ENCODE measurements around the gene DDX47. TPM values are rescaled to one million over a fixed set of nuclear protein-coding genes. Genes with fewer than 3 reads are reported as not detected.
A peak's percentile ranks its signal among the peaks of the same experiment; 100 is the strongest.

Gene DDX47
- total and polyA plus RNA-seq, 2 of the 13 experiments (the other 11 are each of a cell fraction or from before 2014, with no cell fraction given): 48.5 to 78.7 TPM

DNA sequence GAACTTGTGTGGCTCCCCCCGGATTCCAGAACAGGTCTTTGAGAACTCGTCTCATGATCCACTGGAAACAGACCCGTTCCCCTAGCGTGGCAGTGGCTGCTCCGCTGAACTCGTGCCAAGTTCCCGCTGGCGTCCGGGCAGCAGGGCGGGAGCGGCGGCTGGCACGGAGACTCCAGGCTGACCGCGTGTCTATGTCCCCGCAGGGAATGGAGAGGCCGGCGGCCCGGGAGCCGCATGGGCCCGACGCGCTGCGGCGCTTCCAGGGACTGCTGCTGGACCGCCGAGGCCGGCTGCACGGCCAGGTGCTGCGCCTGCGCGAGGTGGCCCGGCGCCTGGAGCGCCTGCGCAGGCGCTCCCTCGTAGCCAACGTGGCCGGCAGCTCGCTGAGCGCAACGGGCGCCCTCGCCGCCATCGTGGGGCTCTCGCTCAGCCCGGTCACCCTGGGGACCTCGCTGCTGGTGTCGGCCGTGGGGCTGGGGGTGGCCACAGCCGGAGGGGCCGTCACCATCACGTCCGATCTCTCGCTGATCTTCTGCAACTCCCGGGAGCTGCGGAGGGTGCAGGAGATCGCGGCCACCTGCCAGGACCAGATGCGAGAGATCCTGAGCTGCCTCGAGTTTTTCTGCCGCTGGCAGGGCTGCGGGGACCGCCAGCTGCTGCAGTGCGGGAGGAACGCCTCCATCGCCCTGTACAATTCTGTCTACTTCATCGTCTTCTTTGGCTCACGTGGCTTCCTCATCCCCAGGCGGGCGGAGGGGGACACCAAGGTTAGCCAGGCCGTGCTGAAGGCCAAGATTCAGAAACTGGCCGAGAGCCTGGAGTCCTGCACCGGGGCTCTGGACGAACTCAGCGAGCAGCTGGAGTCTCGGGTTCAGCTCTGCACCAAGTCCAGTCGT lies 26.2 kb upstream of the DDX47 start (continued):
- TF ChIP-seq, protein P1, sequence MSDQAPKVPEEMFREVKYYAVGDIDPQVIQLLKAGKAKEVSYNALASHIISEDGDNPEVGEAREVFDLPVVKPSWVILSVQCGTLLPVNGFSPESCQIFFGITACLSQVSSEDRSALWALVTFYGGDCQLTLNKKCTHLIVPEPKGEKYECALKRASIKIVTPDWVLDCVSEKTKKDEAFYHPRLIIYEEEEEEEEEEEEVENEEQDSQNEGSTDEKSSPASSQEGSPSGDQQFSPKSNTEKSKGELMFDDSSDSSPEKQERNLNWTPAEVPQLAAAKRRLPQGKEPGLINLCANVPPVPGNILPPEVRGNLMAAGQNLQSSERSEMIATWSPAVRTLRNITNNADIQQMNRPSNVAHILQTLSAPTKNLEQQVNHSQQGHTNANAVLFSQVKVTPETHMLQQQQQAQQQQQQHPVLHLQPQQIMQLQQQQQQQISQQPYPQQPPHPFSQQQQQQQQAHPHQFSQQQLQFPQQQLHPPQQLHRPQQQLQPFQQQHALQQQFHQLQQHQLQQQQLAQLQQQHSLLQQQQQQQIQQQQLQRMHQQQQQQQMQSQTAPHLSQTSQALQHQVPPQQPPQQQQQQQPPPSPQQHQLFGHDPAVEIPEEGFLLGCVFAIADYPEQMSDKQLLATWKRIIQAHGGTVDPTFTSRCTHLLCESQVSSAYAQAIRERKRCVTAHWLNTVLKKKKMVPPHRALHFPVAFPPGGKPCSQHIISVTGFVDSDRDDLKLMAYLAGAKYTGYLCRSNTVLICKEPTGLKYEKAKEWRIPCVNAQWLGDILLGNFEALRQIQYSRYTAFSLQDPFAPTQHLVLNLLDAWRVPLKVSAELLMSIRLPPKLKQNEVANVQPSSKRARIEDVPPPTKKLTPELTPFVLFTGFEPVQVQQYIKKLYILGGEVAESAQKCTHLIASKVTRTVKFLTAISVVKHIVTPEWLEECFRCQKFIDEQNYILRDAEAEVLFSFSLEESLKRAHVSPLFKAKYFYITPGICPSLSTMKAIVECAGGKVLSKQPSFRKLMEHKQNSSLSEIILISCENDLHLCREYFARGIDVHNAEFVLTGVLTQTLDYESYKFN (CRISPR knock-in tag; conservative IDR thresholded peaks at IDR 0.05): peak; percentile 36; the same call in 1 of the 2 replicates
- TF ChIP-seq ZSCAN25 (CRISPR knock-in tag; IDR thresholded peaks at IDR 0.05): no peak
- TF ChIP-seq, protein P2, sequence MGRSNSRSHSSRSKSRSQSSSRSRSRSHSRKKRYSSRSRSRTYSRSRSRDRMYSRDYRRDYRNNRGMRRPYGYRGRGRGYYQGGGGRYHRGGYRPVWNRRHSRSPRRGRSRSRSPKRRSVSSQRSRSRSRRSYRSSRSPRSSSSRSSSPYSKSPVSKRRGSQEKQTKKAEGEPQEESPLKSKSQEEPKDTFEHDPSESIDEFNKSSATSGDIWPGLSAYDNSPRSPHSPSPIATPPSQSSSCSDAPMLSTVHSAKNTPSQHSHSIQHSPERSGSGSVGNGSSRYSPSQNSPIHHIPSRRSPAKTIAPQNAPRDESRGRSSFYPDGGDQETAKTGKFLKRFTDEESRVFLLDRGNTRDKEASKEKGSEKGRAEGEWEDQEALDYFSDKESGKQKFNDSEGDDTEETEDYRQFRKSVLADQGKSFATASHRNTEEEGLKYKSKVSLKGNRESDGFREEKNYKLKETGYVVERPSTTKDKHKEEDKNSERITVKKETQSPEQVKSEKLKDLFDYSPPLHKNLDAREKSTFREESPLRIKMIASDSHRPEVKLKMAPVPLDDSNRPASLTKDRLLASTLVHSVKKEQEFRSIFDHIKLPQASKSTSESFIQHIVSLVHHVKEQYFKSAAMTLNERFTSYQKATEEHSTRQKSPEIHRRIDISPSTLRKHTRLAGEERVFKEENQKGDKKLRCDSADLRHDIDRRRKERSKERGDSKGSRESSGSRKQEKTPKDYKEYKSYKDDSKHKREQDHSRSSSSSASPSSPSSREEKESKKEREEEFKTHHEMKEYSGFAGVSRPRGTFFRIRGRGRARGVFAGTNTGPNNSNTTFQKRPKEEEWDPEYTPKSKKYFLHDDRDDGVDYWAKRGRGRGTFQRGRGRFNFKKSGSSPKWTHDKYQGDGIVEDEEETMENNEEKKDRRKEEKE (IDR thresholded peaks at IDR 0.05): no peak
- TF ChIP-seq ZNF251 (CRISPR knock-in tag; IDR thresholded peaks at IDR 0.05): no peak
- TF ChIP-seq HNRNPUL1 (IDR thresholded peaks at IDR 0.05; ENCODE audit: low read depth, low read length): no peak
- no peak for TF ChIP-seq ZNF282 (IDR thresholded peaks at IDR 0.05; ENCODE audit: partially characterized antibody)
- TF ChIP-seq, protein P3, sequence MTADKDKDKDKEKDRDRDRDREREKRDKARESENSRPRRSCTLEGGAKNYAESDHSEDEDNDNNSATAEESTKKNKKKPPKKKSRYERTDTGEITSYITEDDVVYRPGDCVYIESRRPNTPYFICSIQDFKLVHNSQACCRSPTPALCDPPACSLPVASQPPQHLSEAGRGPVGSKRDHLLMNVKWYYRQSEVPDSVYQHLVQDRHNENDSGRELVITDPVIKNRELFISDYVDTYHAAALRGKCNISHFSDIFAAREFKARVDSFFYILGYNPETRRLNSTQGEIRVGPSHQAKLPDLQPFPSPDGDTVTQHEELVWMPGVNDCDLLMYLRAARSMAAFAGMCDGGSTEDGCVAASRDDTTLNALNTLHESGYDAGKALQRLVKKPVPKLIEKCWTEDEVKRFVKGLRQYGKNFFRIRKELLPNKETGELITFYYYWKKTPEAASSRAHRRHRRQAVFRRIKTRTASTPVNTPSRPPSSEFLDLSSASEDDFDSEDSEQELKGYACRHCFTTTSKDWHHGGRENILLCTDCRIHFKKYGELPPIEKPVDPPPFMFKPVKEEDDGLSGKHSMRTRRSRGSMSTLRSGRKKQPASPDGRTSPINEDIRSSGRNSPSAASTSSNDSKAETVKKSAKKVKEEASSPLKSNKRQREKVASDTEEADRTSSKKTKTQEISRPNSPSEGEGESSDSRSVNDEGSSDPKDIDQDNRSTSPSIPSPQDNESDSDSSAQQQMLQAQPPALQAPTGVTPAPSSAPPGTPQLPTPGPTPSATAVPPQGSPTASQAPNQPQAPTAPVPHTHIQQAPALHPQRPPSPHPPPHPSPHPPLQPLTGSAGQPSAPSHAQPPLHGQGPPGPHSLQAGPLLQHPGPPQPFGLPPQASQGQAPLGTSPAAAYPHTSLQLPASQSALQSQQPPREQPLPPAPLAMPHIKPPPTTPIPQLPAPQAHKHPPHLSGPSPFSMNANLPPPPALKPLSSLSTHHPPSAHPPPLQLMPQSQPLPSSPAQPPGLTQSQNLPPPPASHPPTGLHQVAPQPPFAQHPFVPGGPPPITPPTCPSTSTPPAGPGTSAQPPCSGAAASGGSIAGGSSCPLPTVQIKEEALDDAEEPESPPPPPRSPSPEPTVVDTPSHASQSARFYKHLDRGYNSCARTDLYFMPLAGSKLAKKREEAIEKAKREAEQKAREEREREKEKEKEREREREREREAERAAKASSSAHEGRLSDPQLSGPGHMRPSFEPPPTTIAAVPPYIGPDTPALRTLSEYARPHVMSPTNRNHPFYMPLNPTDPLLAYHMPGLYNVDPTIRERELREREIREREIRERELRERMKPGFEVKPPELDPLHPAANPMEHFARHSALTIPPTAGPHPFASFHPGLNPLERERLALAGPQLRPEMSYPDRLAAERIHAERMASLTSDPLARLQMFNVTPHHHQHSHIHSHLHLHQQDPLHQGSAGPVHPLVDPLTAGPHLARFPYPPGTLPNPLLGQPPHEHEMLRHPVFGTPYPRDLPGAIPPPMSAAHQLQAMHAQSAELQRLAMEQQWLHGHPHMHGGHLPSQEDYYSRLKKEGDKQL (CRISPR knock-in tag; IDR thresholded peaks at IDR 0.05; ENCODE audit: low read depth): no peak
- TF ChIP-seq, protein P4, sequence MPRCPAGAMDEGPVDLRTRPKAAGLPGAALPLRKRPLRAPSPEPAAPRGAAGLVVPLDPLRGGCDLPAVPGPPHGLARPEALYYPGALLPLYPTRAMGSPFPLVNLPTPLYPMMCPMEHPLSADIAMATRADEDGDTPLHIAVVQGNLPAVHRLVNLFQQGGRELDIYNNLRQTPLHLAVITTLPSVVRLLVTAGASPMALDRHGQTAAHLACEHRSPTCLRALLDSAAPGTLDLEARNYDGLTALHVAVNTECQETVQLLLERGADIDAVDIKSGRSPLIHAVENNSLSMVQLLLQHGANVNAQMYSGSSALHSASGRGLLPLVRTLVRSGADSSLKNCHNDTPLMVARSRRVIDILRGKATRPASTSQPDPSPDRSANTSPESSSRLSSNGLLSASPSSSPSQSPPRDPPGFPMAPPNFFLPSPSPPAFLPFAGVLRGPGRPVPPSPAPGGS (CRISPR knock-in tag; IDR thresholded peaks at IDR 0.05): peak; percentile 88
- no peak for TF ChIP-seq ZNF33B (CRISPR knock-in tag; IDR thresholded peaks at IDR 0.05)

Data from HepG2 (cell line).